NCI-H446 (cell line): Measurements from ENCODE around the gene THAP3.
"Not testable (repeated sequence)": the region's sequence is repeated elsewhere in the genome, so short reads cannot be mapped to it uniquely, and the experiment has no call there.

ENCODE experiments used
- DNase-seq, 2 experiments: peaks; one replicate each; lab custom pipeline; 2025; lab: John Stamatoyannopoulos, UW

THAP3 gene

GRCh38 chr1:6635161-6635909 is 10.7 kb downstream of the THAP3 start:
- no peak for DNase-seq

DNA sequence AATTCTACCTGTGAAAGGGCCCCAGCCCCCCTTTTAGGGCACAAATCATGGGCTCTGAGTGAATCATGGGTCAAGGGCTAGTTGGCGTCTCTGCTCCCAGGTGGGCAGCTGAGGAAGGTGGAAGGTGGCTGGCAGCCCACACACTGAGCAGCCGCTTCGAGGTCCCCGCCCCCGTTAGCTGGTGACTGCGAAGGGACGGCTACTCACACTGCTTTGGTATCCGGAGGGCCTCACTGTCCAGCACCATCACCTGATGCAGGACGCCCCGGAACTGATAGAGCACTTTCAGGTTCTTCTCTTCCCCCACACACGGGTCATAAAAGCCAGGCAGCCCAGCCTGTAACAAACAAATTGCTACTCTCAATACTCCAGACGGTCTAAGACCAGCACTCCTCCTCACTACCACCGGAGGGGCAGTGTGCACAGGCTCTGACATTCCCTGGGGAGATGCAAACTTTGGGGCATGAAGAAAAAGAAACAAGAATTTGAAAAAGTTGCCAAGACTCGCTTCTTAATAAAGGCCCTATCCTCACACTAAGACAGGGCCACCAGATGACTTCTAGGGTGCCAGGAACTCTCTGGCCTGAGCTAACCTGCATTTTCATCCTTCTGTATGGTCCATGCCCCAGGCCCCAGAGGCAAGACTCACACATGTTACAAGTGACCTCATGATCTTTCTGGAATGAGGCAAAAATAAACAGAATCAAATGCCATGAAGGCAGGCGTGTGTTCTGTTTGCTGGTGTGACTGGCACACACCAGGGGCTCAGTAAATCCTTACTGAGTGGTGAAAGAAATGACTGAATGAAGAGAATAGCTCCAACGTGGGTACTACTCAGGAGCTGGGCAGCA is 11.5 kb downstream of the THAP3 start:
- DNase-seq = no peak

DNA sequence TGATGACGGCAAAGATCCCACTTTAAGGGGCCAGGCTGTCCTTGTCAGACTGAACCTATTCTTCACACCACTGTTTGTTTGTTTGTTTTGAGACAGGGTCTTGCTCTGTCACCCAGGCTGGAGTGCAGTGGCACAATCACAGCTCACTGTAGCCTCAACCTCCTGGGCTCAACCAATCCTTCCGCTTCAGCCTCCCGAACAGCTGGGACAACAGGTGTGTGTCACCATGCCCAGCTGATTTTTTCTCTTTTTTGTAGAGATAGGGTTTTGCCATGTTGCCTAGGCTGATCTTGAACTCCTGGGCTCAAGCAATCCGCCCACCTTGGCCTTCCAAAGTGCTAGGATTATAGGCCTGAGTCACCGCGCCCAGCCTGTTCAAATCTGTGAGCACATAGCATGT is 12.1 kb downstream of the THAP3 start:
- DNase-seq = not testable (repeated sequence)

- no peak for DNase-seq
Measured at GRCh38 chr1:6637770-6638169, 13.1 kb downstream of the THAP3 start.

GRCh38 chr1:6638226-6638625 is 13.6 kb downstream of the THAP3 start:
- DNase-seq = no peak

DNA sequence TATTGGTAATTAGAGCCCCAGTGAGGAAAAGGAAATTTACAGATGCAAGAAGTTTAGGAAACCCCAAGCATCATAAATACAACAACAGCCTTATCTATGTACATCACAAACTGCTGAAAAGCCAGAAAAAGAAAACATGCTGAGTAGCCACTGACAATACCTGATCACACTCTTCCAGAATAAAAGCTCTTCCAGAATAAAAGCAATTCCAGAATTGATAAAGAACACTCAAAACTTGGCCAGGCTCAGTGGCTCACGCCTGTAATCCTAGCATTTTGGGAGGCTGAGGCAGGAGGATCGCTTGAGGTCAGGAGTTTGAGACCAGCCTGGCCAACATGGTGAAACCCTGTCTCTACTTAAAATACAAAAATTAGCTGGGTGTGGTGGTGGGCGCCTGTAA is 16.2 kb downstream of the THAP3 start:
- not testable (repeated sequence) for DNase-seq

DNA sequence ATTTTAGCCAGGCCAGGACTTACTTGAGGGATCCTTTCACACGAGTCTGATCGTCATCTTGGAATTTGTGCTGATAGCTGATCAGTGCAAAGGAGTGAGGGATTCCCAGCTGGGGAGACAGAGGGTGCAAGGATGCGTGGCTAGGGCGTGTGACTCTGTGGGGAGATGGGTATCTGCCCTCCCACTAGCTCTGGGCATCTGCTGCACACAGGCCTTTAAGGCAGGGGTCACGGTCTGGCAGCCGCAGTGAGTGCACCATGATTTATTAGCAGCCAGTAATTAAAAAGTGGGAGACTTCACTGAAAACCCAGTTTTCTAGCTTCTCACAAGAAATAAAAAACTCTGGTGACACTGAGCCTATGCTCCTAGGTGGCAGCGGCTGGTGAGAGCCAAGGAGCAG is 20.4 kb downstream of the THAP3 start:
- no peak for DNase-seq

DNA sequence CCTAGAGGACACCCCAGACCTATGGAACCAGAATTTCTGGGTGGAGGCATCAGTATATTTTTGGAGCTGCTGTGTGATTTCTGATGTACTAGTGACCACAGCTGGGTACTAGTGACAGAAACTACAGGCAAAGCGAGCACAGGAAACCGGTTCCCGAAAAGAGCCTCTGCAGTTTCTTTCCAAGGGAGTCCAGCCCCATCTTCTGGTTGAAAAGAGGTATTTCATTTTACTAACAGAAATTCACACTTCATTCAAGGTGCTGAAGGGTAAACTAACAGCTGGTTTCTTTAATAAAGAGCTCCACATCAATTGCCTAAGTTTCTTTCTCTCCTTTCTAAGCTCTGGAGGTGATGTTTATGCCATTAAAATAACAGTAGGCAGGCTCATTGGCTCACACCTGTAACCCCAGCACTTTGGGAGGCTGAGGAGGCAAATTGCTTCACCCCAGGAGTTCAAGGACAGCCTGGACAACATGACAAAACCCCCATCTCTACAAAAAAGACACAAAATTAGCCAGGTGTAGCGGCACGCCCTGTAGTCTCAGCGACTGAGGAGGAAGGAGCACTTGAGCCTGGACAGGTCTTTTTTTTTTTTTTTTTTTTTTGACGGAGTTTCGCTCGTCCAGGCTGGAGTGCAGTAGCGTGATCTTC is 22.0 kb downstream of the THAP3 start:
- peak in 1 of 2 experiments; percentile 58 for DNase-seq

GRCh38 chr1:6648556-6648955 is 23.9 kb downstream of the THAP3 start:
- no peak for DNase-seq

DNA sequence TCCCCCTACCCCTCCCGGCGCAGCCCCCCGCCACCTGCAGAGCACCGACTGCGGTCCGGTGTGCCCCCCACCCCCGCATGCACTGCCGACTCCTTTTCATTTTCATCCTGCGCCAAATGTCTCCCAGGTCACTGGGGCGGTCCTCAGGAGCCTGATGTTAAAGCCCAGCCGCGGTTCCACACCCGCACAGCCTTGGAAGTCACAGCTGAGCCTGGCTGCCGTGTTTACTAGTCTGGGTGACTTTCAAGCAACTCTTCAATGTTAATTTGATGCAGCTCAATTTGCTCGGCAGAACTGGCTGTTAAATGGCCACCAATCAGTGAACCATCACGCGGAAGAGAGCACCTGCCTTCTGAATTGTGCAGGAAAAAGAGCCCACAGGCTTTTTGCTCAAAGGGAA is 27.2 kb downstream of the THAP3 start:
- no peak for DNase-seq

DNA sequence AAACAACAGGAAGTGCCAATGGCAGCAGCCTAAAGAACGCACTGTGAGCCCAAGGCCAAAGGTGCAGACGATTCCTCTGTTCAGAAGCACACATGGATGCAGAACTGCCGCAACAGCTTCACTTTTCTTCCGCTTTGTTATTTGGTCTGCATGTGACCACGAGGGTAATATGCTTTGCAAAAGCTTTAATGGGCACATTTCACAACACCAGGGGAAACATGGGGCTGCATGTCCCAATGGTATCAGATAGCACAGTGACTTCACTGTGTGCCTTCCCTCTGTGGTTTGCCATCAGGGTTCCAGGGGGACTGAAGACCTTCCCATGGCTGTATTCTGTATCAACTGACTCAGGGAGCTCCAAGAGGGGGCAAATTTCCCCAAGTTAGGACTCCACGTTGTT is 28.3 kb downstream of the THAP3 start:
- DNase-seq = no peak

- DNase-seq = no peak
Measured at GRCh38 chr1:6653436-6654290, 29.0 kb downstream of the THAP3 start.

GRCh38 chr1:6657138-6657537 is 32.5 kb downstream of the THAP3 start:
- DNase-seq = no peak

GRCh38 chr1:6658359-6659060 is 33.8 kb downstream of the THAP3 start:
- no peak for DNase-seq

- no peak for DNase-seq
Measured at GRCh38 chr1:6660415-6661049, 35.9 kb downstream of the THAP3 start.

DNA sequence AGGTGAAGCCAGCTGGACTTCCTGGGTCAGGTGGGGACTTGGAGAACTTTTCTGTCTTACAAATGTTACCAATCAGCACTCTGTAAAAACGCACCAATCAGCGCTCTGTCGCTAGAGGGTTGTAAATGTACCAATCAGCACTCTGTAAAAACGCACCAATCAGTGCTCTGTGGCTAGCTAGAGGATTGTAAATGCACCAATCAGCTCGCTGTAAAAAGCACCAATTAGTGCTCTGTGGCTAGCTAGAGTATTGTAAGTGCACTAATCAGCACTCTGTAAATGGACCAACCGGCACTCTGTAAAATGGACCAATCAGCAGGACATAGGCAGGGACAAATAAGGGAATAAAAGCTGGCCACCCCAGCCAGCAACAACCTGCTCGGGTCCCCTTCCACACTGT is 37.8 kb downstream of the THAP3 start:
- DNase-seq = not testable (repeated sequence)

DNA sequence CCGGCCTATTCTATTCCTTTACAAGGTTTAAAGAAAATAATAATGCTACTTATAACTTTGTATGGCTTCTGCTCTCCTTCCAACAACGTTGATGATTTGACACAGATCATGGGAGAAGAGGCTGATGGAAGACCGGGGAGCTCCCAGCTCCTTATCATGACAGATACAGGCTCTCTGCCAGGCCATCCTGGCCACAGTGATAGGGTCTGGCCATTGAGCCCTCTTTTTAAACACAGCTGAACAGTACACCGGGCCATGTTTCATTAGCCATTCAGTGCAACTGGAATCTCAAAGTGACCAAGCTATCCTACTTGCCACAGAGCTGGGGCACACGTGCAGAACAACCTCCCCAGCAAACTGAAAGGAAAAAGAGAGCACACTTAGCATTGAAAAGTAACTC is 42.0 kb downstream of the THAP3 start:
- DNase-seq = no peak

DNA sequence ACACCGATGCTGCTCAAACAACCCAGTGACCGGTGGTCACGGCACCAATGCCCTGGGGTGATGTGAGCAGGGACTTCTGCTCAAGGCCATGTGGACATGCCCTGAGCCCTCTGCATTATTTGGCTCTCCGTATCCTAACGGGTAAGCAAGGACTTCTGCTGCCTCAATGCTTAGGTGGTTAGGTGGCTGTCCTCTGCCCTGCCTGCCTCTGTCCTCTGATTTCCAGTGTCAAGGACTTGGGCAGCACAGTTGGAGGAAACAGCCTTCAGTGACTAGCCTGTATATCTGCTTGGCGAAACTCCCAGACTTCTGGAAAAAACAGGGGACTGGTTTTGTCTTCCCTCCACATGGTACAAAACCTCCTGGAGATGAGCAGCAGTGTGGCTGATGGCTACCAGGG is 42.5 kb downstream of the THAP3 start:
- peak in 1 of 2 experiments; percentile 30 for DNase-seq

GRCh38 chr1:6668503-6668902 is 43.8 kb downstream of the THAP3 start:
- no peak for DNase-seq

DNA sequence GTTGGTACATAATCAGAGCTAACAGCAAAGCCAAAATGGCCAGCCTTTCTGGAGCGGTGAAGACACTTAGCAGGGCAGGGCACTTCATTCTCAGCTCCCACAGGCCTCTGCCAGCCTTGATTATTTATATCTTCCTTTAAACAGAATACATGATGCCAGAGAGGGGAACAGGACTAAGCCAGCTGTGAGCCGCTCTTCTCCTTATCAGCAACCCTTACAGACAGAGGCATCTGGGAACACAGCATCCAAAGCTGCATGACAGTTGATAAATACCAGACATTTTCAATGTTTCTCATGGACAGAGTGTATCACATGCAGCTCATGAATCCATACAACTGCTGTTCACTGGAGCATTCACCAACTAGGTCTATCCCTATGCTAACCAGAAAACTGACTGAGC is 47.9 kb downstream of the THAP3 start:
- DNase-seq = no peak
